GM08714 (cell line): ENCODE data around the gene UBE2R2.
"Not testable (repeated sequence)": the region's sequence is repeated elsewhere in the genome, so short reads cannot be mapped to it uniquely, and the experiment has no call there.

Experiments used
- H3K4me3 ChIP-seq: fragments of 200-500 bp; sonication (Bioruptor generic); 2 replicates; pipeline ENCODE4 v1.5.1; 2014; ENCODE audit warnings: mild to moderate bottlenecking, low read length, inconsistent platforms
- ZNF274 ChIP-seq: IDR thresholded peaks from 2 replicates; pipeline ENCODE4 v1.6.1; 2012; ENCODE audit warnings: mild to moderate bottlenecking, low read depth, low read length

The UBE2R2 gene

GRCh38 chr9:33816327-33817252 is at the start of gene UBE2R2:
TSS of gene UBE2R2 (plus strand) at chr9:33817160. CDS start at chr9:33817758, 598 bp downstream.
- TF ChIP-seq ZNF274, result no peak
- peak within 1 kb of the TSS; percentile 94 for H3K4me3 ChIP-seq

- H3K4me3 ChIP-seq, result not testable (repeated sequence)
Measured at GRCh38 chr9:33770156-33770880, 46.6 kb upstream of the UBE2R2 start.

- H3K4me3 ChIP-seq, result not testable (repeated sequence)
Measured at GRCh38 chr9:33773135-33773534, 43.8 kb upstream of the UBE2R2 start.

GRCh38 chr9:33774074-33774659 is 42.8 kb upstream of the UBE2R2 start:
- H3K4me3 ChIP-seq, result not testable (repeated sequence)

- no peak for TF ChIP-seq ZNF274
- no peak overlapping the region for H3K4me3 ChIP-seq
Measured at GRCh38 chr9:33776578-33776977, 40.4 kb upstream of the UBE2R2 start.

GRCh38 chr9:33778700-33779351 is 38.1 kb upstream of the UBE2R2 start:
- H3K4me3 ChIP-seq, result no peak overlapping the region
- TF ChIP-seq ZNF274, result no peak

- H3K4me3 ChIP-seq, result no peak overlapping the region
- TF ChIP-seq ZNF274, result no peak
Measured at GRCh38 chr9:33780276-33780675, 36.7 kb upstream of the UBE2R2 start.

- TF ChIP-seq ZNF274, result no peak
- H3K4me3 ChIP-seq, result no peak overlapping the region
Measured at GRCh38 chr9:33781736-33782135, 35.2 kb upstream of the UBE2R2 start.

GRCh38 chr9:33782395-33783152 is 34.4 kb upstream of the UBE2R2 start:
- H3K4me3 ChIP-seq, result no peak overlapping the region

GRCh38 chr9:33785914-33786313 is 31.0 kb upstream of the UBE2R2 start:
- TF ChIP-seq ZNF274, result no peak
- no peak overlapping the region for H3K4me3 ChIP-seq

More at GRCh38 chr9:33782395-33783152, 34.4 kb upstream of the UBE2R2 start:
- TF ChIP-seq ZNF274, result no peak

GRCh38 chr9:33786681-33787080 is 30.3 kb upstream of the UBE2R2 start:
- no peak overlapping the region for H3K4me3 ChIP-seq
- no peak for TF ChIP-seq ZNF274

- H3K4me3 ChIP-seq, result no peak overlapping the region
- TF ChIP-seq ZNF274, result no peak
Measured at GRCh38 chr9:33787839-33788238, 29.1 kb upstream of the UBE2R2 start.

GRCh38 chr9:33789429-33789828 is 27.5 kb upstream of the UBE2R2 start:
- H3K4me3 ChIP-seq, result not testable (repeated sequence)

- no peak overlapping the region for H3K4me3 ChIP-seq
- no peak for TF ChIP-seq ZNF274
Measured at GRCh38 chr9:33791117-33791516, 25.8 kb upstream of the UBE2R2 start.

- H3K4me3 ChIP-seq, result not testable (repeated sequence)
Measured at GRCh38 chr9:33793496-33793895, 23.5 kb upstream of the UBE2R2 start.
